Hematopoietic multipotent progenitor cell treated with erythropoietin and hydrocortisone succinate and interleukin-3 and kit ligand, for 4 days (in vitro differentiated cells): ENCODE data around the gene SH2D5.

Source experiments
- DNase-seq: peaks from one replicate; pipeline ENCODE4 v3.0.0-alpha.2; 2015

Gene SH2D5

DNA sequence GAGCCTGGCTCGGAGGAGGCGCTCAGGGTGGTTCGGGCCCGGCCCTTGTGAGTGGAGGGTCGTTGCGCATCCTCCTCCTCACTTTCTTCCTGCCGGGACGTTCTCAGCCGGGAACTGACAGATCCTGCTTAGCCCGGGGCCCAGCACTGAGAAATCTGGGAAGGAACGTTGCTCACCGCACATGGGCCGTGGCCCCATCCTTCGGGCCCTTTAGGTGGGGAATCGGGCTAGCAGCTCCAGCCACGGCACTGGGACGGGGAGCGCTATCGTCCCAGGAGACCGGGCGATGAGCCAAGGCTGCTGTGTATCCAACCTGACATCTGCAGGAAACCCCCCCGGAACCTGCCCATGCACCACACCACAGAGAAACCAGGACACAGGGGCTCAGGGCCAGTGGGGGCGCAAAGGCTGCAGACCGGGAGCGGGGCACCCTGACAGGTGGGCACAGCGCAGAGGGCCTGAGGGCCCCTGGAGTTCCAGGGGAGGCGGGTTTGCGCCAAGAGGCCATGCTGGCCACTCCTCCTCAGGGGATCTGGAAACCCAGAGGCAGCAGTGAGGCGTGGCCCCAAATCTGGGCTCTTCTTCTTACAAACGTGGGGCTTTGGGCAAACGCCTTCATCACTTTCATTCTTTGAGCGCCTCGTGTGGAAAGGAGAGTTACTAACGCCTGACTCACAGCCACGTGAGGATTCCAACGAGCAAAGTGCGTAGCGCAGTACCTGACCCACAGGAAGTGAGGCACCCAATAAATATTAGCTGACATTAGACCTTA, at the start of gene SH2D5:
TSS of gene SH2D5 (minus strand) at position 116 of the 772 bp plus-strand sequence. CDS start 4,659 bp downstream, outside the sequence.
- DNase-seq = peak; percentile 91

DNA sequence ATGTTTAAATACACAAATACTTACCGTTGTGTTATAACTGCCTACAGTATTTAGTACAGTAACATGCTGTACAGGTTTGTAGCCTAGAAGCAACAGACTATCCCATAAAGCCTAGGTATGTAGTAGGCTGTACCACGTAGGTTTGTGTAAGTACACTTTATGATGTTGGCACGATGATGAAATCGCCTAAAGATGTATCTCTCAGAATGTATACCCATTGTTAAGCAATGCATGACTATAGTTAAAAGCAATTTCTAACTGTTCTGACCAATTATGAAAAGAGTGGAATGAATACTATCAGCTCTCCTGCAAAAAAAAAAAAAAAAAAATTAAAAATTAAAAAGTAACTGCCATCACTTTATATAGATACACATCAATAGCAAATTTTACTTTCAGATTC, 43.2 kb upstream of the SH2D5 start:
- DNase-seq = no peak

DNA sequence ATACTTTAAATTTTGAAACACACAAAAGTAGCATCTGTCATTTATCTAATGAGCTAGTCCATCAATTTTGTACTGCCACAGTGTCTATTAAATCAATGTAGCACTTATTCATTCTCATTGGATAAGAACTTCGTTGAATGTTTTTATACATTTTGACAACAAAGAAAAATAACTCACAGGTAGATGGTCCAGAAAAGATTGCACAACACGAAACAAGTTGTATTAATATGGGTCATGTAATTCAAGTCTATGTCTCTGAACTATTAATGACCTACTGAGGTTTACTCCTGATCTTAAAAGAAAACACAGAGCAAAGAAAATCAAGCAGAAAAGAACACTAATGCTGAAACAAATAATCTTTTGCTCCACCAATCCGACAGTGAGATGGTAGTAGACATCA, 39.3 kb upstream of the SH2D5 start:
- no peak for DNase-seq

DNA sequence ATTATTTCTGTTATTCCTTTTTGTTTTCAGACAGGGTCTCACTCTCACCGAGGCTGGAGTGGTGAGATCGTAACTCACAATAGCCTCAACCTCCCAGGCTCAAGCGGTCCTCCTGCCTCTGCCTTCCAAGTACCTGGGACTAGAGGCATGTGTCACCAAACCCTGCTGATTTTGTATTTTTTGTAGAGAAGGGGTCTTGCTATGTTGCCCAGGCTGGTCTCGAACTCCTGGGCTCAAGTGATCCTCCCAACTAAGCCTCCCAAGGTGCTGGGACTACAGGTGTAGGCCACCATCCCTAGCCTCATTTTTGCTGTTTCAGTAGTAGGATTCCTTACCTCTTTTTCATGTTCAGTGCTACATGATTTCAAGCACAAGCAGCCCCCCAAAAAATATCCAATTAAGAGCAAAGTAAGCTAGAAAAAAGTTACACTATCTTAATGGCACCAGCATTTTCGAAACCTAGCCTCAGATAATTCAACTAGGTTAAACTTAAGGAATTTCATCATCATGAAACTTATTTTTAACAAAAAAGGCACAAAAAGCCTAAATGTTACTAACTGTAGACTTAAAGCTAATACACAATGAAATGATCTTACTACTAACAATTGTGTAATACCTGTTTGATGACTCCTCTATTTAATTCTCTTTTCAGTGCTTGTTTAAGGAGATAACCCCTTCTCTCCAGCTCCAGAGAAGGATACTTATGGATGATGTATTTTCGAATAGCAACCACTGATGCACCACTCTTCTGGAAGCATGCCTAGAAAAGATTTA, 38.0 kb upstream of the SH2D5 start:
- no peak for DNase-seq

DNA sequence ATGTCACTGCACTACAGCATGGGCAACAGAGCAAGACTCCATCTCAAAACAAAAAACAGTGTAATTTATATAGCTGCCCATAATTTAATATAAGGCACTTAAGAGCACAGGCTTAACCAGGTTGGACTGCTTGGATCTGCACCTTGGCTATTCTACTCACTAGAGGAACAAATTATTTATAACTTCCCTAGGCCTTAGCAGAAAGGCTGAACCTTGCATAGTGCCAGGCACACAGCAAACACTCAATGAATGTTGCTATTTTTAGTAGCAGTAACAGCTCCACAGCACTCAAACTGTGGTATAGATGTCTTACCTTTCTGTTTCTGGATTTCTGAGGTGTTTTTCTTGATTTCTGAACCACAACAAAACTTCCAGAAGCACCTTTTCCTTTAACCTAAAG, 34.8 kb upstream of the SH2D5 start:
- DNase-seq = no peak

DNA sequence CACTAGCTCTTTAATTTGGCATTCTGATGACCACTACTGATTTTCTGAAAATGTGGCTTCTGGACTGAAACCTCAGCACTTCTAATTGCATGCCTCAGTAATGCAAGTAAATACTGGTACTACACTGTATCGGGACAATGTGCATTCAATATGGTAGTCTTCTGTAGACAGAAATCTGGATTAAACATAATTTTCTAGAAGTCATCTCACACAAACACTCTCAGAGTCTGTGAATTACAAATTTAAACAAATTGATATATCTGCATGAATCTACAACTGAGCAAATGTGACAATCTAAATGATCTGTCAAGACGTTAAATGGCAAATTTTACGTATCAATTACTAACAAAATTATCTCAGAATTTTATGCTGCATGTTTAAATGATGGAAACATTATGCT, 30.9 kb upstream of the SH2D5 start:
- no peak for DNase-seq

DNA sequence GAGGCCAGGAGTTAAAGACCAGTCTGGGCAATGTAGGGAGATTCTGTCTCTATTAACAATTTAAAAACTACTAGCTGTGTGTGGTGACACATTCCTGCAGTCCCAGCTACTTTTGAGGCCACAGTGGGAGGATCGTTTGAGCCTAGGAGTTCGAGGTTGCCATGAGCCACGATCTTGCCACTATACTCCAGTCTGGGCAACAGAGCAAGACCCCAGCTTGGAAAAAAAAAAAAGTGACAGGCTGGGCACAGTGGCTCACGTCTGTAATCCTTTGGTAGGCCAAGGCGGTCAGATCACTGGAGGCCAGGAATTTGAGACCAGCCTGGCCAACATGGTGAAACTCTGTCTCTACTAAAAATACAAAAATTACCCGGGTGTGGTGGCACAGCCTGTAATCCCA, 27.8 kb upstream of the SH2D5 start:
- DNase-seq = no peak

DNA sequence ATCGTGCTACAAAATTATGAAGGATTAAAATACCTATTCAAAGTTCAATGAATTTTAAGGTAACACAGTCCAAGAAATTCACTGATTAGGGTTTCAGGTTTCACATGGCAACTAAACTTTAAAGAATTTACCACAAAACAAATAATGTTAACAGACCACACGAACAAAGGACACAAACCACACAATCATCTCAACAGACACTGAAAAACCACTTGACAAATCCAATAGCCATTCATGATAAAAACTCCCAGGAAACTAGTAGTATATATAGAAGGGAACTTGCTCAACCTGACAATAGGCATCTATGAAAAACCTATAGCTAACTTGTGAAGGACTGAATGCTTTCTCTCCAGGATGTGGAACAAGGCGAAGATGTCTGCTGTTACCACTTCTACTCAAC, 21.1 kb upstream of the SH2D5 start:
- no peak for DNase-seq

DNA sequence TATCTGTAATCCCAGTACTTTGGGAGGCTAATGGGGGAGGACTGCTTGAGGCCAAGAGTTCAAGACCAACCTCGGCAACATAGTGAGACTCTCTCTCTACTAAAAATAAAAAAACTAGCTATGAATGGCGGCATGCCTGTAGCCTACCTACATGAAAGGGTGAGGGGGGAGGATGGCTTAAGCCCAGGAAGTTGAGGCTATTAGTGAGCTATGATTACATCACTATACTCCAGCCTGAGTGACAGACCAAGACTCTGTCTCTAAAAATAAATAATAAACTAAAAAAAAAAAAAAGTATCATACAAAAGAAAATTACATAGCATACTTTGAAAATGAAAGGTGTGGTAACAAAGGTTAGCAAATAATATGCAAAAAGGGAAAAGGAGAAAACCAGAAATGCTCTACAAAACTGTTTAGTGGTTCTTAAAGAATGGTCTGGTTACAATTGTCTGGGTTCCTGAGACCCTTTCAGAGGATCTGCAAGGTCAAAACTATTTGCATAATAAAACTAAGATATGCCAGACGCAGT, 19.0 kb upstream of the SH2D5 start:
- DNase-seq = no peak

DNA sequence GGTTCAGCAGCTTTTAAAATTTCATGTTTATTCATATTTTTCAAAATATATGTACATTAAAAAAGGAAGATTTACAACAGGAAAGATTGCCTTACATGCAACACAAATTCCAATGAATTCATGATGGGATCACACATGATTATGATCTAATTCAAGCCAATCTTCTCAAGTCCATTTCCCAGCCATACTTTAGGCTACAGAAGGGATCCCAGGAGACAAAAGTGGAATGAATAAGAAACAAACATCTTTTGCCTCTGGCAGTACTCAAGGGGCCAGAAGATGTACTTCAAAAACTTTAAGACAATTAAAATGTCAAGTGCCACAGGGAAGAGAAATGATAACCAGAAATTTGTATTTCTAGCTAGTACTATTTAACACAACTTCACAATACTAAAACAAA, 10.2 kb upstream of the SH2D5 start:
- no peak for DNase-seq

DNA sequence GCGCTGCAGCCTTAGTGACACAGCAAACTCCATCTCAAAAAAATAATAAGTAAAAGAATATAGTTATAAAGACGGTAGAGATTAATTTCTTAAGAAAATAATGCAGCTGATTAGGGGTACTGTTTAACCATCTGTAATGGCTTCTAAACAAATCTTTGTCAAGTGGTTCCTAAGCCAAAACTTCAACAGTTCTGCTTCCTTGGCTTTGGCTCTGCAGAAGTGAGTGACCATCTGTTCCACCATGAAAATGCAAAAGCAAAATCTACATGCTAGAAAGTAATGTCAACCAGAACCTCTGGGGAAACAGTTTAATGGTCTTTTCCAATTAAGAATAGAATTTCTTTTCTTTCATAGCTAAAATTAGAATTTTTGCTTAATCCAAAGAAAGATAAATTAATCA, 8.3 kb upstream of the SH2D5 start:
- DNase-seq = no peak

DNA sequence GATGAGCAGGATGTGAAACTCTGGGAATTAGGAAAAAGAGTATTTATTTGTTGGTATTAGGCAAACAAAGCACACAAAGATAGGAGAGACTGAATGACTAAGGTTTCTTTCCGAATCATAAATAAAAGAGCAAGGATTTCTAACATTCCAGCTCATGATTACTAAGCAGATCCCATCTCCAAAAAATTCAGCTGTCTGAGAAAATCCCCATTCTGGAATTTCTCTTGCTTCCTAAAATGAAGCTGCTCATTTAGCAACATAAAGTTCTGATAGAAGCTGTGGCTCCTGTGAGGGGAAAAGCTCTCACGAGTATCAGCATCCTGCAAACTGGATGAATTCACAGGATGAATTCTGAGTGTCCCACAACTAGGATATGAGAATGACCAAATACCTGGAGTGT, 6.7 kb upstream of the SH2D5 start:
- DNase-seq = no peak

DNA sequence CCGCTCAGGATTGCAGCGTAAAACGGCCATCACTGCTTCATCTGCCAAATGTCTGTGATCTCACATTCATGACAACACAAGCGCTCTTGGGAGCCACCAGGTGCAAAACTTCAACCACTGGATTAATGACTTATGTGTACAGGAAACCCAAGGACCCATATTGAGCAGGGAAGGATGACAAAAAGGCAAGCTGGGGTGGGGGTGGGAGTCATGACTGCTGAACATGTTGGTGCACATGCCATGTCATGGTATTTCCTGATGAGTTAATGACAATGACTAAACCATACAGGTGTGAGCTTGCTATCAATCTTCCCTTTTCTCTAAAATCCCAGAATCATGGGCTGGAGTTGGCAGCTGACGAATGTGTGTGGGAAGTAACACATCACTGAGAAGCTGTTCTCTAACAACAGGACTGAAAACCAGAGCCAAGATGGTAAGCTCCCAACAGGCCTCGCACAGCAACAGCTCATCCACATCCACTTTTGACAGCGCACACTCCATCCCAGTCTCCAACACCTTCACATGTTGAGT, 3.1 kb upstream of the SH2D5 start:
- DNase-seq = no peak

DNA sequence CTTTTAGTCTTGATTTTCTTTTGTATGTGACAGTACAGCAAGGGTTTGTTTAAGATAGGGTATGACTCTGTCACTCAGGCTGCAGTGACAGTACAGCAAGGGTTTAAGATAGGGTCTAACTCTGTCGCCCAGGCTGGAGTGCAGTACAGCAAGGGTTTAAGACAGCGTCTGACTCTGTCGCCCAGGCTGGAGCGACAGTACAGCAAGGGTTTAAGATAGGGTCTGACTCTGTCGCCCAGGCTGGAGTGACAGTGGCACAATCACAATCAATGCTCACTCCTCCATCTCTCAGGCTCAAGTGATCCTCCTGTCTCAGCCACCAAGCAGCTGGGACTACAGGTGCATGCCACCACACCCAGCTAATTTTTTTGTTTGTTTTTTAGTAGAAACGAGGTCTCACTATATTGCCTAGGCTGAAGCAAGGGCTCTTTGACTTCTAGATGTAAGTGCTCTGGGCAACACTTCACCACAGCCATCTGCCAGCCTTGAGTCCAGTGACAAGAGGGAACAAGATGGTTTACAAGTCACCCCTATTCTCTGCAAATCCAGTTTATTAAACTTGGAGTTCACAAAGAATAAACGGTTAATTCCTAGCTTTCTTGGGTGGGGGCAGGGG, 965 bp upstream of the SH2D5 start:
- DNase-seq = no peak

DNA sequence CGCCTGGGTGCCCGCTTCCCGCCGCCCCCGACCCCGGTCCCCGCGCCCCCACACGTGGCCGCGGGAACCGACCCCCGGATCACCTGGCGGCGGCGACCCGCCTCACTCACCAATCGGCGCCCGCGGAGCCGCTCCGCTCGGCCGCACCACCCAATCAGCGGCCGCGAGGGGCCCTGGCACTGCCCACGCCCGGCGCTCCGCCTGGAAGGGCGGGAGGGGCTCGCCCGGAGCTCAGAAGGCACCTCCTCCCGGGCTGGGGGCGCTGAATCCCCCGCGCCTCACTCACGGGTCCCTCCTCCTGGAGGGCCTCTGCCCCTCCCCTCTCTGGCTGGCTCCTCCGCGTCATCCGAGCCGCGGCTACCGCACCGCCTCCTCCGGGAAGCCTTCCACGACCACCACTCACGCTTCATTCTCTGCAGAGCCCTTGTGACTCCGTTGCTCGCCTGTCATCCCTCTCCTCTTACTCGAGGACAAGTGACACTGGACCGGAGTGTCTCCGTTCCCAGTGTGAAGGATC, 374 bp downstream of the SH2D5 start:
- peak; percentile 73 for DNase-seq

DNA sequence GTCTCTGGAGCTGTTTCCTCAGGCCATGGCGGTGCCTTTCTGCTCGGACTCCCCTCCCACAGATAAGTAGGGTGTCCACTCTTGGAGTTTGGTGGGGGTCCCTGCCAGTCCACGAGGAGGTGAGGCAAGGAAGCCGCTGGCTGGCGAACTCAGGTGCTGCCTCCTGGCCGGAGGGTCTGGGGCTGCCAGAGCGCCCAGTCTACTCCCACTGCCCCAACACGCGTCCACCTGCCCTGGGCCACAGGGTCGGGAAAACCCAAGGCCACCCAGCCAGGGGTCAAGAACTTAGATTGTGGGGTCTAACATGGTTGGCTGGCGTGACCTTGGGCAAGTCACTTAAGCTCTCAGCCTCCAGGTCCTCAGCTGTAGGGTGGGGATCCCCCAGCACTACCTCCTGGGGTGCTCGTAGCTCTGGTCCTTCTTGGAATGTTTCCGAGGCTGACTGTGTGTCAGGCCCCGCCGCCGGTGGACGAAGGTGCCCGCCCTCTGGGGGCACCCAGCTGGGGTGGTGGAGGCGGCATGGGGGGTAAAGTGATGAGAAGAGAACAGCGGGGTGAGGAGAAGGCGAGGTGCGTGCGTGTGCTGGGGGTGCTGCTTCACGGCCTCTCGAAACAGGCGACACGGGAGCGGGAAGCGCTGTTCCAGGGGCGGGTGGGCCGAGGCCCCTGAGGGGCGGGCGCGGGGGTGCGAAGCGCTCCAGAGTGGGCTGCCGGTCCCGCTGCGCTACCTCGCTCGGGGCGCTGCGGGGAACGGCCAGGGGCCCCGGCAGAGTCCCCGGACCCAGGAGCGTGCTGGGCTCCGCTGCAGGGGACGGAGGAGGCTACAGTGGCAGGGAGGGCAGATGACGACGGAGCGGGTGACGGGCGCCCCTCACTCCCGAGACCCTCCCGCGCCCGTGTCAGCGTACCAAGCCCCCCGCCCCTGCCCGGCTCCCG, 1.2 kb downstream of the SH2D5 start:
- DNase-seq = peak; percentile 31

DNA sequence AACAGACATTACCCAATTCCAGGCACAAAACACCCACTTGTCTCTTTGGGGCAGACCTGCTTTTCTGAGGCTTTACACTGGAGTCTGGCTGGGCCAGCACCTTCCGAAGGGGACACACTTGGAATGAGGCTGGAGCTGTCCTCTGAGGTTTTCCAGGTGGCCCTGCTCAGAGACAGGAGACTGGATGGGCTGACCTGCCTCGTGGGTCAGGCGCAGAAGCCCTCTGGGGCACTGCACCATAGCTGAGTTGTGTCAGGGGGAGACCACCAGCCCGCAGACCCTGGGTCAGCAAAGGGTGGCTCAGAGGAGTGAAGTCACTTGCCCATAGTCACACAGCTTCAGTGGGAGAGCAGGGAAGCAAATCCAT, 1.8 kb downstream of the SH2D5 start:
- DNase-seq = no peak

DNA sequence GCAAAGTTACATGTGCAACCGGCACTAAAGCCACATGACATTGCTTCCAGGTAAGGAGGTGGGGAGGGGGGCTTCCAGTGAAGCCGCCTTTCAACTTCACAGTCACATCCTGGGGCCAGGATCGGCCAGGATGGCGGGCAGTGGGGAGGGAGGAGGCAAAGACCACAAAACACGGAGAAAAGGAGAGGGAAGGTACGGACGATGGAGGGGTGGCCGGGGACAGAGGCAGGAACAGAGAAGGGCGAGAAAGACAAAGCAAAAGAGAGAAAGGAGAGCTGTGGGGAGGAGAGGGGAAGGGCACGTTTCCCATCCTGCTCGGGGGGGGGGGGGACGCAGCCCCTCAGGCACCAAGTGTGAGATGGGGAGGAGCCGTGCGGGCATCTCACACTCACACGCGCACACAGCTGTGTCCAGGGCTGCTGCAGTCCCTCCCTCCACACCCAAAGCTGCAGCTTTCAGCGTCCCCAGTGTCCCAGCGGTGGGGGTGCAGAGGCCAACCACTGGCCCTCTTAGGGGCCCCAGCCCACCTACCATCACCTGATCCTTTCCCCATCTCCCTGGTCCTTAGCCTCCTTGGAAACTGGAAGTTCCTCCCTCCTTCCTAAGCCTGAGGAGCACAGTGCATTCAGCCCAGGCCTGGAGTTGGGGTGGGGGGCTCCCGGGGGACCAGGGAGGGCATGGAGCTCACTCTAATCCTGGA, 2.4 kb downstream of the SH2D5 start:
- DNase-seq = no peak

DNA sequence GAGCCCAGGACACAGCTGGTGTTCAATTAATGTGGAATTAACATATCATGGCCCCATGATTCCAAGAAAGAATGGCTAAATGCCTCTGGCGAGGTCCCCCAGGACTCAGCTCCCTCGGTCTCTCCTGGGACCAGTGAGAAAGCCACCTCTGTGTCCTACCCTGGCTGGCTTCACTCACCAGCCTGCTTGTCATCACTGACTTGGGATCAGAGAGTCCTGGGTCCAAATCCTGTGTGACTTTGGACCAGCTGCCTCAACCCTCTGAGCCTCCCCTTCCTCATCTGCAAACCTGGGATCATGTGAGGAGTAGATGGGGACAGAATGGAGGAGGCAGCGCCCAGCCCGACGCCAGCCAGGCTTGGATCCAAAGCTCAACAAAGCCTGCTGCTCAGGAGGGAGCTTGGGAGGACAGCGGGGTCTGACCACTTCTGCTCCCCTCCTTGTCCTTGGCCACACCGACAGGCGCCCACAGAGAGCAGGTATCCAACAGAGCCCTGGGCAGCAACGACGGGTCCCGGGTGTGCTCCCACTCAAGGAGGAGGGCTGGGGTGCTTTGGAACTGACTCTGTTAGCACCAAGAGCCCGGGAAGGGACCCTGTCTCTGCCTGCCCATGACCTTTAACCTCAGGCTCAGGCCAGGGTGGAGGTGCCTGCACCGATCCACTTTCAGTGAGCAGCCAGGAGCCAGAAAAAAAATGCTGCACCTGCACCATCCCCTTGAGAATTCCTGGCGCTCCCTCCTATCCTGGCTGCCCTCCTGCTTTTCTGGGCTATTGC, 3.2 kb downstream of the SH2D5 start:
- DNase-seq = no peak

DNA sequence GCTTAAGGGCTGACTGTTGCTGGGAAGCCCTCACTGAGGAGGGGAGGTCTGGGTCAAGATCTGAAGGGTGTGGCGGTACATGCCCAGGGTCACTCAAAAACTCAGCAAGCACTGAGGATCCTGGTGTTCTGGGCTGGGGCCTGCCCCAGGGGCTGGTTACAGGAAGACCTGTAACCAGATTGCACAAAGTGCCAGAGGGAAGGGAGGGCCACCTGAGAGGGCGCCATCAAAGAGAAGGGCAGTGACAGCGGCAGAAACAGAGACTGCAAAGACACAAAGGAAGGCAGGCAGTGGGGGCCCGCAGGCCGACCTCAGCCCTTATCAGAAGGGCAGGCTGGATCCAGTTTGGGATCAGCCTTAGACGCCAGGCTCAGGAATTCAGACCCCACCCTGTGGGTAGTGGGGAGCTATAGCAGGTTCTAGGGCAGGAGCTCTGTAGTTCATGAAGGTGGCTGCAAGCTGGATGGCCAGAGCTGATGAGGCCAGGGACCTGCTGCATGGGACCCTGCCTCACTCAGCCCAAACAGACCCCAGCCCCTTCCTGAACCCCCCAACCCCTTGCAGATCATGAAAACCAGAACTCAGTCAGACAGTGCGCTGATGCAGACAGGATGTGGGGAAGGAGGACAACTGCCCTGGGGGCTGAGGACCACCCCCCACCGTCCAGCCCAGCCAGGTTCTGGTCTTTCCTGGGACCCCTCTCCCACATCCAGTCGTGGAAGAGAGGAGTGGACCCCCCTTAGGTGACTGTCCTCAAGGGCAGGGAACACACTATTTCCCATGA, 3.9 kb downstream of the SH2D5 start:
- no peak for DNase-seq
